Adrenal gland (tissue), 5 donors: ENCODE results near the gene TXNDC17.

Experiments
- CTCF ChIP-seq, 6 experiments: fragments of 450-650 bp in 4 of 6; fragments of 200-600 bp in 2 of 6; sonication (generic) in 1 of 6; IDR thresholded peaks; 1 replicate in 5 of 6; 2 replicates in 1 of 6; pipeline versions ENCODE4 v1.5.1 to v1.8.0; 2016 to 2021; ENCODE audit warnings: antibody characterized with exemption in 6 of 6, mild to moderate bottlenecking in 2 of 6, moderate library complexity in 1 of 6
- POLR2A ChIP-seq, 2 donors: fragments of 450-650 bp; IDR thresholded peaks; one replicate each; pipeline ENCODE4 v1.6.1; 2017; ENCODE audit warnings: antibody characterized with exemption in 2 of 2, mild to moderate bottlenecking in 2 of 2, moderate library complexity in 1 of 2
- donor health status: DM: no; HTN: no; CAD: no.

- TF ChIP-seq POLR2A (IDR thresholded peaks at IDR 0.05): no peak
- no peak for TF ChIP-seq CTCF (IDR thresholded peaks at IDR 0.05)
Measured at GRCh38 chr17:6605142-6605541, 35.7 kb upstream of the TXNDC17 start.
